ENCODE results near the gene AP2A2.
A peak's percentile ranks its signal among the peaks of the same experiment; 100 is the strongest.

The AP2A2 gene

DNA sequence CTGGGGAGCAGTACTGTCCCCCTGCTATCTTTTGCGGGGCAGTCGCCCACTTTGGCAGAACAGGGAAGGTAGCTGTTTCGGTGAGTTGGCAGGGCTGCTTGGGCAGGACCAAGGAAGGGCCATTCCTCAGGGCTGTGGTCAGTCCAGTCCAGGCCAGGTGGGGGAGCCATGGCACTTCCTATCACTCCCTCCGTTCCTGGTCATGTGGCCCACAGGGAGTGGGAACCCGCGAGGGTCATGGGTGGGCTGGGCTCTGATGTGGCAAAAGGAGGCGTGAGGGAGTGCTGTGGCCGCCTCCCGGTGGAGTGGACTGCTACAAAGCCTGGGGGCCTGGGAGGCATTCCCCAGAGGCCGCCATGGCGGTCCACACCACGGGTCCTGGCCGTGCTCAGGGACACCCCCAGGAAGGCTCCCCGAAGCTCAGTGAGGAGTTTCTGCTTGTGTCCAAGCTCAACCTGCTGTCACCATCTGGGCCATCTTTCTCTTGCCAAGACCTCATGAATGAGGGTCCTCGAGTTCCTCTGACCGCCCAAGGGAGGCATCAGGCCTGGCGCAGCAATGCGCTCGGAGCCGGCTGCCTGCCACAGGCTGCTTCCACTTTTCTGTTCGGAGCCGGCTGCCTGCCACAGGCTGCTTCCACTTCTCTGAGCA, 27.0 kb upstream of the AP2A2 start:
- DNase-seq (ENCODE audit: low read depth in 2 of 2), result no peak

DNA sequence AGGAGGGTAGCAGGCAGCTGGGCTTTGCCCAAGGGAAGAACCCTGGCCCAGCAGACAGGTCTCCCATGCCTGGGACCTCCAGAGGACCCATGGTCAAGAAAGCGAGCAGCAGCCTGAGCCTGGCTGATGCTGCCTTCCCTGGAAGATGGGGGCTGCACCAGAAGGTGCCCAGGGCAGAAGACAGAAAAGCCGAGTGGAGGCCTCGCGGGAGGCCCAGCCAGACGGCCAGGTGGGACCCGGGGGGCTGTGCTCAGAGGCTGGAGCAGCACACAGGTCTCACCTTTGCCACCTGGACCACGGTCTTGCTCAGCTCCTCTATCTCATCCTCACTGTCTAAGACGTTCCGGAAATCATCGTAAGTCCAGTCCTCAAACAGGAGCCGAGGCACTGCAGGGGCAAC, 25.9 kb upstream of the AP2A2 start:
- DNase-seq (ENCODE audit: low read depth in 2 of 2), result no peak

DNA sequence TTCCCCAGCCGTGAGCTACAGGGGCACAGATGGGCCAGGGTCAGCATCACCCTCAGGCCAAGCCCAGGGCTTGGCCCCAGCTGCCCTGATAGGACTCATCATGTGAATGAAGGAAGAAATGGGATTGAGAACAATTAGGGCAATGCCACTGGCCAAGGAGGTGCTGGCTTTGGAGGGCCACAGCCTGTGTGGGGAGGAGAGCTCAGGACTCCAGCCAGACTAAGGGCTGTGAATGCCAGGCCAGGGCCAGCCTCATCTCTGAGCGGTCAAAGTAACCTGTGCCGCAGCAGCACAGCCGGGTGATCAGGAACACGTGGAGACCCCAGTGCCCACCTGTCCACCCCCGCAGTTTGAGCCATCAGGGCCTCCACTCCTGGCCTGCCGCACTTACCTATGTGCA, 25.1 kb upstream of the AP2A2 start:
- no peak for DNase-seq (ENCODE audit: low read depth in 2 of 2)

DNA sequence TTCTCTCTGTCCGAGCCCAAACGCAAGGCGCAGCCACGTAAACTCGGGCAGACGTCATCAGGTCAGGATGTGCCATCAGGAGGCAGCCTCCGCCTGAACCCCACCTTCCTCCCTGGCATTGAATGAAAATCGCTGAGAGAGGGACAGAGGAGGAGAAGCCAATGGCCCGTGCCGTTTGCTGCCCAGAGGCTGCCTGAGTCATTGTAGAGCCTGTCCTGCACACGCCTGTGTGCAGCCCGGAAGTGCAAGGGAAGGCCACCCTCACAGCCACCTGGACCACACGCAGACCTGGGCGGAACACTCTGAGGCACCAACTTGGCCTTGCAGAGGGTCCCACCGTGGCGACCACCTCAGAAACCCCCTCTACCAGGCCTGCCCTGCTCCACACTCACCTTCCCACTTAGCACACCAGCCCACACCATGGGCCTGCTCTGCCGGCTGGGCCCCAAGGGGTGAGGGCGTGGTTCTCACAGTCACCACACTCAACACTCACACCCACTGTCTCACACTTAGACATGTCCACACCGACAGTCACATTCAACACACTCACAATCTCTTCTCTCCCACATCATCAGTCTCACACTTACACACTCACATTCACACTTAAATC, 24.1 kb upstream of the AP2A2 start:
- no peak for DNase-seq (ENCODE audit: low read depth in 2 of 2)

DNA sequence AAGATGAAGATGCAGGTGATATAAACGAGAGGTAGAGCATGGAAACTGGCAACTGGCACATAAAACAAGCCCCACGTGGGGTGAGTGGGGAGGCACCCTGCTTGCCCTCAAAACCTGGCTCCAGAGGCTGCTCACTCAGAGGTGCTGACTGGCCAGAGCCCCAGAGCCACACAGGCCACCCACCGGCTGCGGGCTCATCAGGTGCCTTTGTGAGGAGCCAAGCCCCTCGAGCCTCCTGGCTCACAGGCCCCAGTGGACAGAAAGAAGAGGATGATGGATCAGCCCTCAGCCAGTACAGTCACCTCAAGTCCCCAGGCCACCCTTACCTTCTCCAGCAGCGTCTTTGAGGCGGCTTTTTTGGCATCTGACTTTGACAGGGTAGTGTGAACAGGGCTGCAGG, 21.3 kb upstream of the AP2A2 start:
- no peak for DNase-seq (ENCODE audit: low read depth in 2 of 2)

DNA sequence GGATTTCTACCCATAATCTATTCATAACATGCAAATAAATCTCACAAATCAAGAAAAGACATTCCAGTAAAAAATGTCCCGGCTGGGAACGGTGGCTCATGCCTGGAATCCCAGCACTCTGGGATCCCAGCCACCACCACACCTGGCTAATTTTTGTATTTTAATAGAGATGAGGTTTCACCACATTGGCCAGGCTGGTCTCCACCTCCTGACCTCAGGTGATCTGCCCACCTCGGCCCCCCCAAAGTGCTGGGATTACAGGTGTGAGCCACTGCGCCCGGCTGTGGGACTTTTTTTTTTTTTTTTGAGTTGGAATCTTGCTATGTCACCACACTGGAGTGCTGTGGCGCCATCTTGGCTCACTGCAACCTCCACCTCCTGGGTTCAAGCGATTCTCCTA, 19.7 kb upstream of the AP2A2 start:
- no peak for DNase-seq (ENCODE audit: low read depth in 2 of 2)

DNA sequence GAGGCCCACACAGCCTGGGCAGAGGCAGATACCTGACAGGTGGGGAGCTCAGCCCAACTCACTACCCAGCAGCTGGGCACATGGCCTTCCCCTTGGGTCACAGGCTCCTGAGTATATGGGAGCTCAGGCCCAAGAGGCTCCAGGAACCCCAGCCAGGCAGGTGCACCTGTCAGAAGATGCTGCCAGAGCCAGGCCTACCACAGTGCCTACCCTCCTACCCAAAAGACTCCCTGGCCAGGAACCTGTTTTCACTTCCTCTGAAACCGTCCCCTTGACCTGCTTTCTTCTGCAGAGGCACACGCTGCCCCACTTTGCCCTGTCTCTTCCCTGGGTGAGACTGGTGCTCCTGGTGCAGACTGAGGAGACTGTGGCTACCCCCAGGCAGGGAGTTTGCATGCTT, 18.0 kb upstream of the AP2A2 start:
- DNase-seq (ENCODE audit: low read depth in 2 of 2), result no peak

DNA sequence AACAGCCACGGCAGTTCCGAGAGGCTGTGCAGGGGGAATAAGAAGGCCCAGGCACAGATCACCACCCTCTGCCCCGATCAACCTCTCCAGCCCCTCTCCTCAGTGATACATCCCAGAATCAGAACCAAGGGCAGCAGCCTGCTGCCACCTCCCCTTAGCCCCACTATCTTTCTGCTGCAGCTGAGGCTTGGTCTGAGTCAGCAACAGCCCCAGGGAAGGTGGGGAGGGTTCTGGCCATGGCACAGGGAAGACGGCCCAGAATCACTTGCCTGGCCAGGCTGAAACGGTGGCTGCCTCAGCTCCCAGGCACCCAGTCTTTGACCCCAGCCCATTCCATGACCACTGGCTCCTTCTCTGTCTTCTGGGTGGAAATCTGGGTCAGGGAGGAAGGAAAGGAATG, 17.4 kb upstream of the AP2A2 start:
- no peak for DNase-seq (ENCODE audit: low read depth in 2 of 2)

DNA sequence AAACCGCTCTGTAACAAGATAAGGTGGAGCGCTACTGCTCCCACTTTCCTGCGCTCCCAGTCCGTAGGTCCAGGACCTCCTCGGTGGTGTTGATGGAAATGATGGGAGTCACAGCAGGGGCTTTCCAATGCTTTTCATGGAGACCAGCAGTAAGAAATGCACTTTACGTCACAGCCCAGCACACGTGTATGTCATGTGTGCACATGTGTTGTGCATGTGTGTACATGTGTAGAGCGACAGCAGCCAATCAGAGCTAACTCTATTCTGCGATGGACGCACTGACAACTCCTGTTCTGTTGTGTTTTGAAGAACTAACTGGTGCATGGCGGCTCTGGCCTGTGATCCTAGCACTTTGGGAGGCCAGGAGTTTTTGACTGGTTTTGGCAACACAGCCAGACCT, 16.3 kb upstream of the AP2A2 start:
- no peak for DNase-seq (ENCODE audit: low read depth in 2 of 2)

DNA sequence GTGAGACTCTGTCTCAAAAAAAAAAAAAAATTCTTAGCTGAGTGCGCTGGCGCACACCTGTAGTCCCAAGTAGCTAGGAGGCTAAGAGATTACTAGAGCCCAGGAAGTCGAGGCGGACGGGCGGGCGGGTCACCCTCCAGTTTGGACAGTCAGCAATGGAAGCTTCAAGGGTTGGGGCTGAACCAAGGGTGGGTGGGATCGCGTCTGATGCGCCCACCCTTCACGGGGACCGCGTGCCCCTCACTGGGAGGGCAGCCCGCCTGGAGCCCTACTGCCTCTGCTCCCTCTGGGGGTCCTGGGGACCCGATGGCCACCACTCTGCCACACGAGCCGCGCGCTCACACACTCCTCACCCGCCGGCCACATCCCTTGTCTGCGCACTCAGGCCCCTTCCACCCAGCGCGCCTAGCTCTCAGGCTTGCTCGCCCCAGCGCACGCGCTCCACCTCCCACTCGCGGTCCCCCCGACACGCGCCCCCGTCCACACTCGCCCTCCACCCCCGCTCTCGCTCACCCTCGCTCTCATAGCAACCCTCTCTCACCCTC, 15.6 kb upstream of the AP2A2 start:
- peak in 1 of 2 donors; percentile 25 for DNase-seq (ENCODE audit: low read depth in 2 of 2)

DNA sequence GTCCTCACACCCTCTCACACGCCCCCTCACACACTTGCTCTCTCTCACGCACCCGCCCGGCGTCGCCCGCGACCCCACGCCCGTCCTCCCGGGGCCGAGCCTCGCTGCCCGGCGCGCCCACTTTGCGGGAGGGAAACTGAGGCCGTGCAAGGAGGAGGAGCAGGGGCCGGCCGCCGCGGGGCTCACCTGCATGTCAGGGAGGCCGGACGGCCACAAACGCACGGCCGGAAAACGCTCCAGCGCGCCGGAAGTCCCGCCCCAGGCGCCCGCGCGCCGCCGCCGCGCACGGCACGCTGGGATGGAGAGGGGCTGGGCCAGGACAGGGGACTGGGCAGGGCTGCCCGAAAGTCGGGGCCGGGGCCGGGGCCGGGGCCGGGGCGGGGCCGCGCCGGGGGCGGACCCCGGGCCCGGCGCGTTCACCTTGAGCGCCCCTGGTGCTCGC, 15.1 kb upstream of the AP2A2 start, which contains the start of gene CHID1:
CHID1 (minus strand) TSS at position 222 of the 442 bp plus-strand sequence. CDS start 5,994 bp downstream, outside the sequence.
- DNase-seq (ENCODE audit: low read depth in 2 of 2), result peak; percentile 65 to 85

DNA sequence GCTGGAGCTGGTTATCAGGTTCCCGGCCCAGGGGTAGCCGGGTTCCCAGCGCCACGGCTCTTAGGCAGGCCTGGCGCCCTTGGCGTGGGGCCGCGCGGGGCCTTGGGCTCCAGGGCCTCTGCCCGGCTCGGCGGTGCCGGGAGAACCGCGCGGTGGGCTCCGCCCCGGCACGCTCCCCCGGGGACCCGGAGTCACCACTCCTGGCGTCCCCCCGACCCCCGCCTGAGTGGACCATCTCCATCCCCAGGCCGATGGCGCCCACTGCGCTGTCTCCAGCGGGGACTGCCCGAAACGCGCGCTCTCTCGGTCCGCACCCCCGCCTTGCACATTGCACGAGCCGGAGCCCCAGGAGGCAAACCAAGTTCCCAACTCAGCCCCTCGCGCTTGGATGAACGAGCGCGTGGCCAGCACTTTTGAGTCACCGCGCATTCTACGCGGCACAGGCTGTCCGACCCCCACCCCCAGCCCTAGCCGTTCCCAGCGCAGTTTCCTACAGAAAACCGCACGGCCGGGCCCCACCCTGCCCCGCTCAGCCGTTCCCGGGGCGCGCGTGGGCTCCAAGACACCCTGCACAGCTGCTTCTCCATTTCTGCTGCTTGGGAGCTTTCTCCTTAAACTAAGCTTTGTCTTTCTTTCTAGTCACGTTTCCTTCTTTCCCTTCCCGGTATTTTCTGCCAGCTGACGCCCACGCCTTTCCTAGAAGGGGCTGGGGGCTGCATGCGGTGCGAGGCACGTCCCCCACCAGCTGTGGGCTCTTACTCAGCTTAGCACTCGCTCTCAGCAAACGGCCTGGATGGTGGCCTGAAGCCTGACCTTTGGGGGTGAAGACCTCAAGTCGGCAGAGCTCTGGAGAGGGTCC, 14.4 kb upstream of the AP2A2 start:
- DNase-seq (ENCODE audit: low read depth in 2 of 2), result peak; percentile 24 to 30

DNA sequence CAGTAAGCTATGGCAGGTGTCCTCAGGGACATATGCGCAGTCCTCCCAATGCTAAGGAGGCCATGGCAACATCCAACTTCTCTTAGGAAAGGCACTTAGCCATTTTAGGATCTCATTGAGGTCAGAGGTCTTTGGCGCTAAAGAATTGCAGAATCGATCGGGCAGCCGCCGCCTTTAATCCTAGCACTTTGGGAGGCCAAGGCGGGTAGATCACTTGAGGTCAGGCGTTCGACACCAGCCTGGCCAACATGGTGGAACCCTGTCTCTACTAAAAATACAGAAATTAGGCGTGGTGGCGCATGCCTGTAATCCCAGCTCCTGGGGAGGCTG, 13.8 kb upstream of the AP2A2 start:
- no peak for DNase-seq (ENCODE audit: low read depth in 2 of 2)

DNA sequence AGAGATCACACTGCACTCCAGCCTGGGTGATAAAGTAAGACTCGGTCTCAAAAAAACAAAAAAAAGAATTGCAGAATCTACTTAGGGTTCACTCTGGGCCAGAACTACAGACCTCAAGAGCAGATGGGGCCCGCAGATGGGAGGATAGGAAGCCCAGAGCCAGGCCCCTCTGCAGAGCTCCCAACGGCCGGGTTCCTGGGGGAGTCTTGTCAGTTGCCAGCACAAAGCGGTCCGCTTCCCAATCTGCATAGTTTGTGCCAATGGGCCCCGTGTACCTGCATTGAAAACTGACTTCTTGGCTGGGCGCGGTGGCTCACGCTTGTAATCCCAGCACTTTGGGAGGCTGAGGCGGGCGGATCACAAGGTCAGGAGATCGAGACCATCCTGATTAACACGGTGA, 13.4 kb upstream of the AP2A2 start:
- no peak for DNase-seq (ENCODE audit: low read depth in 2 of 2)

DNA sequence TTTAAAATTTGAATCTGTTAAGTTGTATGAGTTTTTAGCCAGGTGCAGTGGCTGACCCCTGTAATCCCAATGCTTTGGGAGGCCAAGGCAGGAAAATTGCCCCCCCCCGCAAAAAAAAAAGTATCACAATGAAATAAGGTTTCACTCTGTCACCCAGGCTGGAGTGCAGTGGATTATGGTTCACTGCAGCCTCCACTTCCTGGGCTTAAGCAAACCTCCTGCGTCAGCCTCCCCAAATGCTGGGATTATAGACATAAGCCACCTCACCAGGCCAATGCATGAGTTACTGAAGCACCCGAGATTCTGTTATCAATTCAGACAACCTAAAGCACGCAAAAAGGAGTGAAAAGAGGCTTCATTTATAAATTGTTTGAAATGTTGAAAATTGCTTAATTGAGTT, 12.6 kb upstream of the AP2A2 start:
- no peak for DNase-seq (ENCODE audit: low read depth in 2 of 2)

DNA sequence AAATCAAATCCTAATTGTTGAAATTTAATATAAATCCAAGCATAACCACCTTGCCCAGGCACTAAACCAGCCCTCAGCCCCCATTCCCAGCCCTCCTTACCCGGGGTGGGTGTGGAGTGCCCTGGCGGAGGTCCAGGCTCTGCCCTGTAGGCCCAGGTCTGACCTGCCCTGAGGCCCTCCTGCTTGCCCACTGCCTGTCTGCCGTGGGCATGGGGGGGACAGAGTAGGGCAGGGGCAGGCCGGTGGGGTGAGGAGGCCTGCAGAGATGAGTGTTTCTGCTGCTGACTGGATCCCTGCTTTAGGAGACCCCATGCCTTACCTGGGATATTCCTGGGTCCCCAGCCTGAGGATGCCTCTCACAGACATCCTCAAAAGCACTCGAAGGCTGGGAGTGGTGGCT, 11.5 kb upstream of the AP2A2 start:
- DNase-seq (ENCODE audit: low read depth in 2 of 2), result no peak

DNA sequence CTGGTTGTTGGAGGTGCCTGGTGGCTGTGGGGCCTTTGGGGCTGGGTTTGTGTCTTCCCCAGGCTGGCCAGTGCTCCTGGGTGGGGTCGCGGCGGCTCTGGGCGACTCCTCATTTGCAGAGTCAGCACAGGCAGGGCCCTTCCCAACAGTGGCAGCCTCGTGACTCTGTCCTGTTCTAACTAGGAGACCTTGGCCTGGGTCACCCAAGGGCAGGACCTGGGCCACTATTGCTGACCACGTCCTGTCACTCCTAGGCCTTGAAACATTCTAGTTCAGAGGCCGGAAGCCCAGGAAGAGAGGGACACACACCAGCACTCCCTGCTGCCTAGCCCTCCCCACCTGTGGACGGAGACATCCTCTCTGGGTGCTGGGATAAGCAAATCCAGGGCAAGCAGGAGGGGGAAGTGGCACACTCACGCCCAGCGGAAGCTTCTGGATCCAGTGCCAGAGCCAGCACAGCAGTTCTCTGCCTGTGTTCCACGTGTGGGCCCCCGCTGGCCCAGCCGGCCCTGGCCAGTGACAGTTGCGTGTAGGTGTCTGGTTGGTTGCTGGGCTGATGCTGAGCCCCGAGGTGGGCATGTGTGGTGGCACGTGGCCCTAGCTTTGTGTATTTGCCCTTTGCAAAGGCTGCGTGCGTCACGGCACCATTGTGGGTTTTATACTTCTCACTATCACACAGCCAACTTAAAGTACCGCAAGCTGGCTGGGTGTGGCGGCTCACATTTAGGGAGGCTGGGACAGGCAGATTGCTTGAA, 10.7 kb upstream of the AP2A2 start:
- no peak for DNase-seq (ENCODE audit: low read depth in 2 of 2)

DNA sequence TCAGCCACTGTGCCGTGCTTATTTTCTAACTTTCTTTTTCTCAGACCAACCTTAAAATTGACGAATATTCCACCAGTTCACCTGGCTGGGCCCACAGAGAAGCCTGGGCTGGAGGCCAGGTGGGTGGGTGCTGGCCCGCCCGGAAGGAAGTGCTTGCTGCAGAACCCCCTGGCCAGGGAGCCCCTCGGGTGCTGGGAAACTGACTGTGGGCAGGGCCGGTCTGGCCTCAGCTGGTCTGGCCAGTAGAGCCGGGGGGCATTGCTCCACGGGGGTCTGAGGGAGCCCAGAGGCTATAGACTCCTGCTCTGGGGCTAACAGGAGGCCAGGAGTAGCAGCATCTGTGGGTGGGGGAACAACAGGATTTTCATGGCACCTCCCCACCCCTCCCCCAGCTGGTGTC, 8.2 kb upstream of the AP2A2 start:
- no peak for DNase-seq (ENCODE audit: low read depth in 2 of 2)

DNA sequence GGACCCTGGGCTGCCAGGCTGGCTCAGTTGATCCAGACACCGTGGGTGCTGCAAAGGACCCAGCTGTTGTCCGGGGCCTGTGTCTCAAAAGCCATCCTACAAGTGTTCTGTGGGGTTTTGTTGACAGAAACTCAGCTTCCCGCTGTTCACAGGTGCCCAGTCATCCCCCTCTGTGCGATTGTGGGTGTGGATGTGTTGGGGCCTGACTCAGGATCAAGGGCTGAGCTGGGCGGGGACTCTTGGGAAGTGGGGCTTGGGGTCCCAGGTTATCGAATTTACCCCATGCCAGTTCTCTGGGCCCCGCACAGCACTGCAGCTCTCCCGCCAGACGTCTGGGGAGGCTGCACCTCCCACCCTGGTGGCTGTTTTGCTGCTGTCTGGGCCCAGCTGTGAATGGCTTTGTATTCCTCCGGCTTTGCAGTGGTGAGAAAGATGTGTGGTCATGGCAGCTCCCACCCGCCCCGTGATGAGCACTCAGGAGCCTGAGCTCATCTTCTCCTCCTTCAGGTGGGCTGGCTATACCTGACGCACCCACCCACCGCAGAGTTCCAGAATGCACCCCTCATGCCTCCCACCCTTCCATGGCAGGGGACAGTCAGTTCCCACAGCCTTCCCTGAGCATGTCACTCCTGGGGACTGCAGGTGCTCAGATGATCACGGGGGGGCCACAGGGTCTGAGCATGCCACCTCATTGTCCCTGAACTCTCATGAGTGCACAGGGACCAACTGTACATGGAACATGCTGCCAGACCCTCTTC, 3.6 kb upstream of the AP2A2 start:
- DNase-seq (ENCODE audit: low read depth in 2 of 2), result no peak

DNA sequence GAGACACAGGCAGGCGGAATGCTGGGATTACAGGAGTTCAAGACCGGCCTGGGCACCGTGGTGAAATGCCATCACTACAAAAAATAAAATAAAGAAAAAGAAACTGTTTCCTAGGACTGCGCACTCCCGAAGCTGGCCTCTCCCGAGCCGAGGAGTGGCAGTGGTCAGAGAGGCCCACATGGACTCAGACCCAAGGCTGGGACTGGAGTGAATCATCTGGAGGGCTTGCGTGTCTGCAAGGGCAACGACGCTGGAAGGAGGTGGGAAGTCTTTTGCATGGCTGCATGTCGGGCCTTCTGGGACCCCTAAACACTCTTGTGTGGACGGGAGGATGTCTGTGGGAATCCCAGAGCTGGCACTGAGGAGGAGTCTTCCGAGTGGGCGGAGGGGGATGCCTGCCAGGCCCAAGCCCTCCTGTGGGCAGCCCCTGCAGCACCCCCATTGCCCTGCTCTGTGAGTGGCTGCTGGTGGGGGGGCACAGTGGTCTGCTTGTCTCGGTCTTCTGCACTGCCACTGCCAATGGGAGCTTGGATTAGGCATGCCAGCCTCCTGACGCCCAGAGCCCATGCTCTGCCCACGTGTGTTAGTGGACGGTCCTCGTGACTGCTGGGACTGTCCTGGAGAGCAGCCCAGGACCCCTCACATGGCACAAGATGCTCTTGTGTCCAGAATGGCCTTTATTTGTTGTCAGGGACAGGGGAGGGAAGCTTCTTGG, 1.8 kb upstream of the AP2A2 start:
- DNase-seq (ENCODE audit: low read depth in 2 of 2), result no peak

All from stimulated activated CD4-positive, alpha-beta T cell treated with anti-CD3 and anti-CD28 coated beads, Interleukin-15, amount 100 ng/mL, for 48 hours (primary cell).